Upper lobe of right lung (tissue), 1 donor: ENCODE data around the gene ERLEC1. TPM values are rescaled to one million over a fixed set of nuclear protein-coding genes. Genes with fewer than 3 reads are reported as not detected.
A peak's percentile ranks its signal among the peaks of the same experiment; 100 is the strongest.
"Not testable (repeated sequence)": the region's sequence is repeated elsewhere in the genome, so short reads cannot be mapped to it uniquely, and the experiment has no call there.

Experiments
- ATAC-seq: fragments of 200-7000 bp; cut with Tn5 transposase; one replicate; pipeline ENCODE4 v1.9.1; 2020; ENCODE audit warnings: mild to moderate bottlenecking, moderate library complexity
- DNase-seq: peaks from one replicate; pipeline ENCODE4 v3.0.0-alpha.2; 2020
- H3K27ac ChIP-seq: fragments of 200-600 bp; one replicate; pipeline ENCODE4 v1.8.0; 2022
- H3K27me3 ChIP-seq: fragments of 200-600 bp; one replicate; pipeline ENCODE4 v1.8.0; 2022; ENCODE audit warnings: mild to moderate bottlenecking
- H3K36me3 ChIP-seq: fragments of 200-600 bp; one replicate; pipeline ENCODE4 v1.8.0; 2022
- H3K4me1 ChIP-seq: fragments of 200-600 bp; one replicate; pipeline ENCODE4 v1.8.0; 2022
- H3K4me3 ChIP-seq: fragments of 200-600 bp; one replicate; pipeline ENCODE4 v1.8.0; 2022; ENCODE audit warnings: mild to moderate bottlenecking
- H3K9me3 ChIP-seq: fragments of 200-600 bp; one replicate; pipeline ENCODE4 v1.8.0; 2022
- CTCF ChIP-seq: fragments of 200-600 bp; IDR thresholded peaks from one replicate; pipeline ENCODE4 v1.8.0; 2022; ENCODE audit warnings: antibody characterized with exemption
- intact Hi-C: fragments of 100-400 bp; cut with DNase I; formaldehyde crosslinking; loops from one replicate; pipeline ENCODE4 v1.11.0; 2022
- total RNA-seq: library from RNA; stranded (reverse); fragmentation: NEBNext Ultra II Directional; extraction: Animal tissue kit (Norgen Biotek cat#: 25700); gene quantifications from one replicate; pipeline ENCODE4 v1.2.1, GENCODE V29; 2021
- donor health status: DM: no; HTN: yes; CAD: no; lungs with severe emphysema.

Gene ERLEC1
- total RNA-seq, 1 donor from 2014 or later = 59.6 TPM

GRCh38 chr2:53827398-53828175, 40.7 kb downstream of the ERLEC1 start:
- intact Hi-C loops = no loop called here
- Histone ChIP-seq H3K9me3 (no peaks in the 10 kb centered on the region), H3K4me3 (no peak overlapping the region), H3K4me1 (peaks cover 11% of the 10 kb centered on the region), H3K27ac (peak overlapping the region; percentile 6), H3K27me3 (no peaks in the 10 kb centered on the region), H3K36me3 (peaks cover 6% of the 10 kb centered on the region)
- ATAC-seq = no peak
- TF ChIP-seq CTCF = no peak
- DNase-seq = no peak

GRCh38 chr2:53828331-53828730, 41.5 kb downstream of the ERLEC1 start:
- H3K4me3 ChIP-seq = no peak overlapping the region
- peaks cover 6% of the 10 kb centered on the region for H3K36me3 ChIP-seq
- H3K4me1 ChIP-seq = peaks cover 11% of the 10 kb centered on the region
- DNase-seq = no peak
- intact Hi-C loops = no loop called here
- H3K27me3 ChIP-seq = no peaks in the 10 kb centered on the region
- no peaks in the 10 kb centered on the region for H3K9me3 ChIP-seq
- no peak for ATAC-seq
- TF ChIP-seq CTCF = no peak
- no peak overlapping the region for H3K27ac ChIP-seq

- ATAC-seq (no peak), DNase-seq (no peak)
- Histone ChIP-seq H3K27ac (no peak overlapping the region), H3K4me3 (no peak overlapping the region), H3K27me3 (no peaks in the 10 kb centered on the region), H3K9me3 (no peaks in the 10 kb centered on the region), H3K36me3 (peaks cover 6% of the 10 kb centered on the region), H3K4me1 (peaks cover 11% of the 10 kb centered on the region)
- intact Hi-C loops = no loop called here
- TF ChIP-seq CTCF = no peak
Measured at GRCh38 chr2:53829273-53829979, 42.6 kb downstream of the ERLEC1 start.

GRCh38 chr2:53829980-53830290, 43.1 kb downstream of the ERLEC1 start:
- intact Hi-C loops, H3K4me3 ChIP-seq, ATAC-seq, H3K27me3 ChIP-seq, H3K9me3 ChIP-seq, H3K36me3 ChIP-seq, H3K27ac ChIP-seq, DNase-seq: not testable (repeated sequence)
- H3K4me1 ChIP-seq = peaks cover 11% of the 10 kb centered on the region

GRCh38 chr2:53840580-53840979, 53.7 kb downstream of the ERLEC1 start:
- intact Hi-C loops = no loop called here
- no peaks in the 10 kb centered on the region for H3K27me3 ChIP-seq
- DNase-seq = no peak
- no peaks in the 10 kb centered on the region for H3K36me3 ChIP-seq
- no peak overlapping the region for H3K4me3 ChIP-seq
- H3K9me3 ChIP-seq = no peaks in the 10 kb centered on the region
- no peak for TF ChIP-seq CTCF
- no peak overlapping the region for H3K27ac ChIP-seq
- ATAC-seq = no peak
- no peaks in the 10 kb centered on the region for H3K4me1 ChIP-seq

- H3K4me3 ChIP-seq, H3K27ac ChIP-seq, H3K27me3 ChIP-seq, H3K4me1 ChIP-seq, H3K36me3 ChIP-seq, DNase-seq, intact Hi-C loops, H3K9me3 ChIP-seq, ATAC-seq: not testable (repeated sequence)
Measured at GRCh38 chr2:53841651-53842050, 54.8 kb downstream of the ERLEC1 start.
